ENCODE measurements around the gene PCDHB2. TPM values are rescaled to one million over a fixed set of nuclear protein-coding genes. Genes with fewer than 3 reads are reported as not detected.
"Not testable (repeated sequence)": the region's sequence is repeated elsewhere in the genome, so short reads cannot be mapped to it uniquely, and the experiment has no call there.

The PCDHB2 gene
- polyA plus RNA-seq (ENCODE audit: insufficient read length in 10 of 10): 1 to 10 TPM; 2.3 to 5.9 (median 4.2) TPM
- long read RNA-seq, donor 1, full-length matches to known transcripts: 5 of 5 reads
- long read RNA-seq, donor 1, partial matches to known transcripts: 0 of 5 reads
- long read RNA-seq, donor 1, other reads (novel, unspliced or antisense): 0 of 5 reads
- long read RNA-seq, donor 2, full-length matches to known transcripts: 2 of 2 reads
- long read RNA-seq, donor 2, partial matches to known transcripts: 0 of 2 reads
- long read RNA-seq, donor 2, other reads (novel, unspliced or antisense): 0 of 2 reads
- long read RNA-seq, donor 3: 0 reads
- long read RNA-seq, donor 4, full-length matches to known transcripts: 4 of 4 reads
- long read RNA-seq, donor 4, partial matches to known transcripts: 0 of 4 reads
- long read RNA-seq, donor 4, other reads (novel, unspliced or antisense): 0 of 4 reads
- long read RNA-seq, donor 5, full-length matches to known transcripts: 4 of 4 reads
- long read RNA-seq, donor 5, partial matches to known transcripts: 0 of 4 reads
- long read RNA-seq, donor 5, other reads (novel, unspliced or antisense): 0 of 4 reads
- long read RNA-seq, donor 6, full-length matches to known transcripts: 7 of 7 reads
- long read RNA-seq, donor 6, partial matches to known transcripts: 0 of 7 reads
- long read RNA-seq, donor 6, other reads (novel, unspliced or antisense): 0 of 7 reads
- long read RNA-seq, donor 7, full-length matches to known transcripts: 3 of 3 reads
- long read RNA-seq, donor 7, partial matches to known transcripts: 0 of 3 reads
- long read RNA-seq, donor 7, other reads (novel, unspliced or antisense): 0 of 3 reads
- long read RNA-seq, donor 8, full-length matches to known transcripts: 3 of 3 reads
- long read RNA-seq, donor 8, partial matches to known transcripts: 0 of 3 reads
- long read RNA-seq, donor 8, other reads (novel, unspliced or antisense): 0 of 3 reads
- long read RNA-seq, donor 9: 0 reads

DNA sequence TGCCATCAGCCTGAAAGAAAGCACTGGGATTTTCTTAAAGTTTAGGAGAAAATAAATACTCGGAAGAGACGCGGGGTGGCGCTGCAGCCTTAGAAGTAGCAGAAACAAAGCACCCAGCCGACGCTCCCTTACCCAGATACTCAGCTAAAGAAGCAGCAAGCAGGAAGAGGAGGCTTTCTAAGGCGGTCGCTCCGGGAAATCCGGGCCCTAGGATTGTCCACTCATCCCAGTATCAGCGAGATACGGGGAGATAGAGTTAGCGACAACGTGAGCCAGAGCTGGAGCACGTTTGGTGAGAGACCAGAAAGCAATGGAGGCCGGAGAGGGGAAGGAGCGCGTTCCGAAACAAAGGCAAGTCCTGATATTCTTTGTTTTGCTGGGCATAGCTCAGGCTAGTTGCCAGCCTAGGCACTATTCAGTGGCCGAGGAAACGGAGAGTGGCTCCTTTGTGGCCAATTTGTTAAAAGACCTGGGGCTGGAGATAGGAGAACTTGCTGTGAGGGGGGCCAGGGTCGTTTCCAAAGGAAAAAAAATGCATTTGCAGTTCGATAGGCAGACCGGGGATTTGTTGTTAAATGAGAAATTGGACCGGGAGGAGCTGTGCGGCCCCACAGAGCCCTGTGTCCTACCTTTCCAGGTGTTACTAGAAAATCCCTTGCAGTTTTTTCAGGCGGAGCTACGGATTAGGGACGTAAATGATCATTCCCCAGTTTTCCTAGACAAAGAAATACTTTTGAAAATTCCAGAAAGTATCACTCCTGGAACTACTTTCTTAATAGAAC is at the start of gene PCDHB2:
Gene PCDHB2, plus strand, starts transcription at position 135 of the 782 bp plus-strand sequence. Its CDS starts 176 bp downstream, at position 311.
- peak in 2 of 3 donors; percentile 24 to 45 for DNase-seq

GRCh38 chr5:141050622-141051520 is 43.5 kb upstream of the PCDHB2 start, which contains the start of gene PCDHB1:
PCDHB1 (plus strand) TSS chr5:141051374; CDS start chr5:141051471, 97 bp downstream.
- DNase-seq: peak in 1 of 3 donors; percentile 16

DNA sequence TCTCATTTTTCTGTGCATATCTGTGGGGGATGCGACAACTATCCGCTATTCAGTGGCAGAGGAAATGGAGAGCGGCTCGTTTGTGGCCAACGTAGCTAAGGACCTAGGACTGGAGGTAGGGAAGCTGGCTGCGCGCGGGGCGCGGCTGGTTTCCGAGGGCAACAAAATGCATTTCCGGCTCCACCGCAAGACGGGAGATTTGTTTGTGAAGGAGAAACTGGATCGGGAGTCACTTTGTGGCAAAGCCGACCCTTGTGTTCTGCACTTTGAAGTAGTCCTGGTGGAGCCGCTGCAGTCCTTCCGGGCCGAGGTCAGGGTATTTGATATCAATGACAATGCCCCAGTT is 42.9 kb upstream of the PCDHB2 start:
- DNase-seq: no peak

- DNase-seq: no peak
Observed at GRCh38 chr5:141077826-141078225, 16.6 kb upstream of the PCDHB2 start.

DNA sequence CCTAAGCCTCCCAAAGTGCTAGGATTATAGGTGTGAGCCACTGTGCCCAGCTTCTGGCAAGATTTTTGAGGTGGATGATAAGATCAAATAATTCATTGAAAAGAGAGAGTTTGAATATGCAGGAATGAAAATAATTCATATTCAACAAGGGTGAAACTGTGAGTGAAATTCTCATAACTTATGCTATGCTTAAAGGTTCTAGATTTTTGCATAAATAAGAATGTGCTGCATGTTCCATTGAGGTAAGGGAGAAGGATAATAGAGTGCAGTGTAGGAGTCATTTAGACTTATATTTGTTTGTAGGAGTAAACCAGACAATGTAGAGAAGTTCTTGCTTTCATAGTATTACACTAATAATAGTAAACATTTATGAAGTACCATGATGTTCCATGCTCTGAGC is 12.2 kb upstream of the PCDHB2 start:
- no peak for DNase-seq

DNA sequence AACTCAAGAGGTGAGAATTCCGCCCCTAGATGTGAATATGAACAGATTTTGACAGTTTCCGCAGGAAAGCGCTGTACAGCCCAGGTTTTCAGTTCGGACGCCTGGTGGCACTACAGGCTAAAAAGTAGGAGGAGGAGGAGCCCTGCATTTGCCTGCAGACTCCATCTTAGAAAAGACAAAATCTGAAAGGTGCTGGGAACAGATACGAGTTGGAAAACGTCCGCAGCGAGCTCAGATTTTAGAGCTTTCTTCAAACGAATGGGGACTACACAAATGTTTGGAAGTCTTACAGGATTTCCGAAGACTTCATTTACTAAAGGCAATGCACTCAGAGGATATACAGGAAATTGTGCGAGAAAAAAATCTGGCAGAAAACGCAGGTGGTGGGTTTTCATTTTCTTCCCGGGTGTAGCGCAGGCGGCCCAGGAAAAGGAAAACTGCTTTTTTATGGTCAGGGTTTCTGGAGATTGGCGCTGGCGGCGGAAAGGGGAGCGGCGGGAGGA is 9.9 kb upstream of the PCDHB2 start:
- peak in 2 of 3 donors; percentile 6 to 16 for DNase-seq

- no peak for DNase-seq
Observed at GRCh38 chr5:141095263-141095641, 837 bp downstream of the PCDHB2 start.

- DNase-seq: not testable (repeated sequence)
Observed at GRCh38 chr5:141096181-141096580, 1.8 kb downstream of the PCDHB2 start.

DNA sequence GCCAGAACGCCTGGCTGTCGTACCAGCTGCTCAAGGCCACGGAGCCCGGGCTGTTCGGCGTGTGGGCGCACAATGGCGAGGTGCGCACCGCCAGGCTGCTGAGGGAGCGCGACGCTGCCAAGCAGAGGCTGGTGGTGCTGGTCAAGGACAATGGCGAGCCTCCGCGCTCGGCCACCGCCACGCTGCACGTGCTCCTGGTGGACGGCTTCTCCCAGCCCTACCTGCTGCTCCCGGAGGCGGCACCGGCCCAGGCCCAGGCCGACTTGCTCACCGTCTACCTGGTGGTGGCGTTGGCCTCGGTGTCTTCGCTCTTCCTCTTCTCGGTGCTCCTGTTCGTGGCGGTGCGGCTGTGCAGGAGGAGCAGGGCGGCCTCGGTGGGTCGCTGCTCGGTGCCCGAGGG is 2.2 kb downstream of the PCDHB2 start:
- DNase-seq: not testable (repeated sequence)

- peak in 1 of 3 donors; percentile 32 for DNase-seq
Observed at GRCh38 chr5:141100243-141100805, 5.9 kb downstream of the PCDHB2 start, which contains the start of gene PCDHB3. PCDHB3 (plus strand) TSS chr5:141100473; CDS start chr5:141100650, 177 bp downstream.

GRCh38 chr5:141101059-141101458 is 6.6 kb downstream of the PCDHB2 start:
- no peak for DNase-seq

DNA sequence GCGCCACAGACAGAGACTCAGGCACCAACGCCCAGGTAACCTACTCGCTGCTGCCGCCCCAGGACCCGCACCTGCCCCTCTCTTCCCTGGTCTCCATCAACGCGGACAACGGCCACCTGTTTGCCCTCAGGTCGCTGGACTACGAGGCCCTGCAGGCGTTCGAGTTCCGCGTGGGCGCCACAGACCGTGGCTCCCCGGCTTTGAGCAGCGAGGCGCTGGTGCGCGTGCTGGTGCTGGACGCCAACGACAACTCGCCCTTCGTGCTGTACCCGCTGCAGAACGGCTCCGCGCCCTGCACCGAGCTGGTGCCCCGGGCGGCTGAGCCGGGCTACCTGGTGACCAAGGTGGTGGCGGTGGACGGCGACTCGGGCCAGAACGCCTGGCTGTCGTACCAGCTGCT is 7.7 kb downstream of the PCDHB2 start:
- DNase-seq: not testable (repeated sequence)

DNA sequence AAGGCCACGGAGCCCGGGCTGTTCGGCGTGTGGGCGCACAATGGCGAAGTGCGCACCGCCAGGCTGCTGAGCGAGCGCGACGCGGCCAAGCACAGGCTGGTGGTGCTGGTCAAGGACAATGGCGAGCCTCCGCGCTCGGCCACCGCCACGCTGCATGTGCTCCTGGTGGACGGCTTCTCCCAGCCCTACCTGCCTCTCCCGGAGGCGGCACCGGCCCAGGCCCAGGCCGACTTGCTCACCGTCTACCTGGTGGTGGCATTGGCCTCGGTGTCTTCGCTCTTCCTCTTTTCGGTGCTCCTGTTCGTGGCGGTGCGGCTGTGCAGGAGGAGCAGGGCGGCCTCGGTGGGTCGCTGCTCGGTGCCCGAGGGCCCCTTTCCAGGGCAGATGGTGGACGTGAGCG is 8.1 kb downstream of the PCDHB2 start:
- not testable (repeated sequence) for DNase-seq

DNA sequence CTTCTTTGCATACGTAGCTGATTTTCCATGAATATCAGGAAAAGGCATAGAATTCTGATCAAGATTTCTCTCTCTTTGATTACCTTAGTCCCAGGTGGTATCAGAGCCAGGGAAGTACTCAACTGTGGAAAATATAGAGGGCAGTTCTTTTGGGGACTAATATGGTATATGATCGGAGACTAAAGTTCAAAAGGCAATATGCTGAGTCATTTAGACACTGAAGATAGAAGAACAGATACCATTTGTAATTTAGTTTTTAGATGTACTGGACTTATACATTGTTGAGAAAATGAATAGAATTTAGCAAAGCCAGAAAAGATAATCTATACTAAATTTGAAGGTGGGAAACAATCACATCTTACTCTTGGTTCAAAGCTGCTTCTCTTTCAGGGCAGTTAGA is 10.9 kb downstream of the PCDHB2 start:
- no peak for DNase-seq

DNA sequence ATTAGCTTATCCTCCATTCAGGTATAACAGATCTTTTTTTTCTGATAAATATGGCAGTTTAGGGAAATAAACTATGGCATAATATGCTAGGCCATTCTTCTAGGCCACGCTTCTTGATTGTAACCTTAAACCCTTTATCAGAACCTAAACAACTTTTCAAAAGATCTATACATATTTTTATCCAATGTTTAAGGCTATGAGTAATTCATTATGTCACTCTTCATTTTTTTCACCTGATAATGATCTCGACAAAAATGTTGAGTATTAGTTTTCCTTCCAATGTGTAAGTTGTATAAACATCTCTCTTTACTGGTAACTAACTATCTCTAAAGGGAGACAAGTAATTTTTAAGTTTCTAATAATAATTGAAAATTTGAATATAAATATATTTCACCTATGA is 24.8 kb downstream of the PCDHB2 start:
- DNase-seq: no peak

- DNase-seq: peak in 2 of 3 donors; percentile 41 to 42
Observed at GRCh38 chr5:141121563-141121962, 27.1 kb downstream of the PCDHB2 start, which contains the start of gene PCDHB4. PCDHB4 (plus strand) TSS chr5:141121818; CDS start chr5:141121999, 181 bp downstream.

DNA sequence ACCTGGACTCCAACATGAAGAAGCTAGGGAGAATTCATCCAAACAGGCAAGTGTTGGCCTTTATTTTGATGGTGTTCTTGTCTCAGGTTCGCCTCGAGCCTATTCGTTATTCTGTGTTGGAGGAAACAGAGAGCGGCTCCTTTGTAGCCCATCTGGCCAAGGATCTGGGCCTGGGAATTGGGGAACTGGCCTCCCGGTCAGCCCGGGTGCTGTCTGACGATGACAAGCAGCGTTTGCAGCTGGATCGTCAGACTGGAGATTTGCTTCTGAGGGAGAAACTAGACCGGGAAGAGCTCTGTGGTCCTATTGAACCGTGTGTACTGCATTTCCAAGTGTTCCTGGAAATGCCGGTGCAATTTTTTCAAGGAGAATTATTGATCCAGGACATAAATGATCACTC is 27.6 kb downstream of the PCDHB2 start:
- peak in 1 of 3 donors; percentile 3 for DNase-seq

DNA sequence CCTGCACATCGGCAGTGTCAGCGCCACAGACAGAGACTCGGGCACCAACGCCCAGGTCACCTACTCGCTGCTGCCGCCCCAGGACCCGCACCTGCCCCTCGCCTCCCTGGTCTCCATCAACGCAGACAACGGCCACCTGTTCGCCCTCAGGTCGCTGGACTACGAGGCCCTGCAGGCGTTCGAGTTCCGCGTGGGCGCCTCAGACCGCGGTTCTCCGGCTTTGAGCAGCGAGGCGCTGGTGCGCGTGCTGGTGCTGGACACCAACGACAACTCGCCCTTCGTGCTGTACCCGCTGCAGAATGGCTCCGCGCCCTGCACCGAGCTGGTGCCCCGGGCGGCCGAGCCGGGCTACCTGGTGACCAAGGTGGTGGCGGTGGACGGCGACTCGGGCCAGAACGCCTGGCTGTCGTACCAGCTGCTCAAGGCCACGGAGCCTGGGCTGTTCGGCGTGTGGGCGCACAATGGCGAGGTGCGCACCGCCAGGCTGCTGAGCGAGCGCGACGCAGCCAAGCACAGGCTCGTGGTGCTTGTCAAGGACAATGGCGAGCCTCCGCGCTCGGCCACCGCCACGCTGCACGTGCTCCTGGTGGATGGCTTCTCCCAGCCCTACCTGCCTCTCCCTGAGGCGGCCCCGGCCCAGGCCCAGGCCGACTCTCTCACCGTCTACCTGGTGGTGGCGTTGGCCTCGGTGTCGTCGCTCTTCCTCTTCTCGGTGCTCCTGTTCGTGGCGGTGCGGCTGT is 29.2 kb downstream of the PCDHB2 start:
- DNase-seq: not testable (repeated sequence)

DNA sequence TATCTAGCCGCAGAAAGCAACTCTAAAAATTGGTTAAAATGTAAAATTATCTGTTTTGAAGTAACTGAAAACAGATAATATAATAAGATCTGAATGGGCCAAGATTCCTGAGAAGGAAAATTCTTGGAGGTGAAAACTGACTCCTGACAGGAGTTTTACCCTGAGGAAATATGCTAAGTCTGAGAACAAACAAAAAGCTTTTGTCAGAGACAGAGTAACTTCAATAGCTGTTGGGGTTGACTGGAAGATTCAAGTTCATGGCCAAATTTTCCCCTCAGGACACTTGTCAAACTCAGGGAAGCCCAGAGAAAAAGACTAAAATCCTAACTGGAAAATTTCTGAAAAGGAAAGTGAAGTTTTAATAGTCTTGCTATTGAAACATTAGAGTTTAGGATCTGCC is 32.9 kb downstream of the PCDHB2 start:
- DNase-seq: no peak

Measured in muscle of back (tissue), 13 donors.